Thyroid gland (tissue), 4 donors: ENCODE measurements around the gene NDUFV2.

ENCODE experiments used
- CTCF ChIP-seq, 6 experiments: fragments of 200-600 bp in 3 of 6; fragments of 450-650 bp in 3 of 6; sonication (generic) in 3 of 6; IDR thresholded peaks; one replicate each; pipeline ENCODE4 v1.5.1; 2016 to 2019; ENCODE audit warnings: antibody characterized with exemption in 6 of 6, mild to moderate bottlenecking in 2 of 6, inconsistent platforms in 1 of 6, moderate library complexity in 1 of 6
- POLR2A ChIP-seq, 2 donors: fragments of 450-650 bp; IDR thresholded peaks; one replicate each; pipeline ENCODE4 v1.6.1; 2017; ENCODE audit warnings: antibody characterized with exemption in 2 of 2, mild to moderate bottlenecking in 2 of 2, moderate library complexity in 1 of 2

- TF ChIP-seq CTCF (IDR thresholded peaks at IDR 0.05) (no peak), POLR2A (IDR thresholded peaks at IDR 0.05) (no peak)
These were observed 2.9 kb downstream of the NDUFV2 start for GRCh38 chr18:9105420-9105819.
